ENCODE measurements around the gene KCNJ15.

KCNJ15 gene

GRCh38 chr21:38254970-38255369 is 1.8 kb upstream of the KCNJ15 start:
- no peak for DNase-seq (ENCODE audit: low spot score)
- TF ChIP-seq CTCF (IDR thresholded peaks at IDR 0.05; ENCODE audit: extremely low read depth, missing control alignments) = no peak

- TF ChIP-seq CTCF (IDR thresholded peaks at IDR 0.05; ENCODE audit: extremely low read depth, missing control alignments) = no peak
- DNase-seq (ENCODE audit: low spot score) = no peak
These were observed 1.1 kb upstream of the KCNJ15 start for GRCh38 chr21:38255571-38256117.

DNA sequence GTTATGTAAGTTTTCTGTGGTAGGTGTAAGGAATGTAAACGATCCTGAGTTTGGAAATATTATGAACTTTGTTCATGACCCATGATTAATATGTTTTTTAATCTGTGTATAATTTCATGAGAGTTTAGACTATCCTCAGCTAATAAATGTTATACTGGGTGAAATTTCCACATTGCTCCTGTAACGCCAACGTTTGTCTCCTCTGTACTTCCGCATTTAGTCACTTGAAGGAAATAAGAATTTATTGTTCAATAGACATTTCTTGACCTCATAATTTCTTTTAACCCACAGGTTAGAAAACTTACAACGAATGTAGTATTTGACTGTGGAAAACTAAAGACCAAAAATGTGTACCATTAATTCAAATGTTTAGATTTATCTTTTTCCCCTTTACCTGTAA is 876 bp downstream of the KCNJ15 start:
- DNase-seq (ENCODE audit: low spot score) = no peak
- no peak for TF ChIP-seq CTCF (IDR thresholded peaks at IDR 0.05; ENCODE audit: extremely low read depth, missing control alignments)

DNA sequence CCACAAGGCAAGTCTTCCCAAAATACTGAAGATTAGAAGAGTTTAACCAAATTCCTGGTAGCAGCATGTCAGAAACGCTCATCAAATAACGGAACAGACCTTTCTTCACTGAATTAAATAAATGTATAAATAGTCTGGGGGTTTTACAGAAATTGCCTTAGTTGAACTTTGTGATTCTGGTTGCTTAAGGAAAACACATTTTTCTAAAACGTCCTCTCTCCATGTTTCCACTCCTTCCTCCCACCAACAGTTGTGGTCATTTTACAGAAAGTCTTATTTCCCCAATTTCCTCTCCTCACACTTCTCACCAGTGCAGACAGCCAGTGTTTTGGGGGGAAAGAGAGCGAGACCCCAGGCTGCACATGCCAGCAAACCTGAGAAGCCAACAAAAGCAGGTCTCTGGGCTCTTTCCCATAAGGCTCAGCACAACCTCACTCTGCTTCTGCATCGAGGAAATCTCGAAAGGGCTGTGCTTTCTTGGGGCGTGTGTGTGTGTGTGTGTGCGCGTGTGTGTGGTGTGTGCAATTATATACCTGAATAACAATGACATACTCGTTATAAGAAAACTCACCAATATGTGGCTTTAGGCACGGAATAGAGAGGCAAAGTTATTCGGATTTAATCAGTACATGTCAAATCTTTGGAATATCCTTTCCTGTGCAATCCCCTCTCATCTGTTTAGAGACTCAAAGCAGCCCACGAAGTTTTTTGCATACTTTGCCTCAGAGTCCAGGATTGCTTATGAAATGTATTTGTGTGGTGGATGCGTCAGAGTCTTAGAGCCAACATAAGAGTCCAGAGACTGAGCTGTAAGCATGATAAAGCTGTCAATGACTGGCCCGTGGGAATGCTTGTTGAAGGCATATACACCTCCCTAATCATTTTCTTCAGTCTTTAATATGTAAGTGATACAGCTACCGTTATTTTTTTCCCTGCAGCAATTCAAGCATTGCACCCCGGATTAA is 2.0 kb downstream of the KCNJ15 start:
- no peak for DNase-seq (ENCODE audit: low spot score)
- no peak for TF ChIP-seq CTCF (IDR thresholded peaks at IDR 0.05; ENCODE audit: extremely low read depth, missing control alignments)

- TF ChIP-seq CTCF (IDR thresholded peaks at IDR 0.05; ENCODE audit: extremely low read depth, missing control alignments) = no peak
- no peak for DNase-seq (ENCODE audit: low spot score)
These were observed 2.9 kb downstream of the KCNJ15 start for GRCh38 chr21:38259665-38260064.

GRCh38 chr21:38260426-38260825 is 3.6 kb downstream of the KCNJ15 start:
- TF ChIP-seq CTCF (IDR thresholded peaks at IDR 0.05; ENCODE audit: extremely low read depth, missing control alignments) = no peak
- DNase-seq (ENCODE audit: low spot score) = no peak

GRCh38 chr21:38261851-38262250 is 5.1 kb downstream of the KCNJ15 start:
- no peak for DNase-seq (ENCODE audit: low spot score)
- TF ChIP-seq CTCF (IDR thresholded peaks at IDR 0.05; ENCODE audit: extremely low read depth, missing control alignments) = no peak

Measured in GM20000 (cell line).